Stimulated activated CD8-positive, alpha-beta memory T cell treated with anti-CD3 and anti-CD28 coated beads, Interleukin-15, amount 100 ng/mL, for 4 hours (primary cell): ENCODE data around the gene PER2.

Source experiments
- DNase-seq, 2 donors: peaks; one replicate each; pipeline ENCODE4 v3.0.0-alpha.2; 2020; ENCODE audit warnings: low read depth in 2 of 2

PER2 gene

GRCh38 chr2:238231251-238231793 is 57.1 kb downstream of the PER2 start:
- peak; percentile 54 to 57 for DNase-seq

GRCh38 chr2:238230699-238231098 is 57.7 kb downstream of the PER2 start:
- DNase-seq, result no peak

DNA sequence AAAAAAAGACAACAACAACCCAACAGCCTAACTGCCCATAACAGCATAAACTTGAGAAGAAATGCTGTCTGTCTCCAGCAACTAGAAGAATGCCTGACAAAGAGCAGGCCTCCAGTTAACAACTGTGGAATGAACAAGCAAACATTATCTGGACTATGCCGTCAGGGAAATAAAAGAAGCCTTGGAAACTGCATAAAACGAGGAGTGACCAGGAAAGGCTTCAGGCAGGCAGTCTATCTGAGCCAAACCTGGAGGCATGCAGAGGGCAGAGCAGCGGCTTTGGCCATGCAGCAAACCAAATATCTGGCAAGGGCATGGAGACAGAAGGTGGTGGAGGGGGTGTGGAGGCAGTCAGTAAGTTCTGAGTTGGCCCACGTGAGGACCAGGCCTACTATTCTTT is 59.7 kb downstream of the PER2 start:
- no peak for DNase-seq

DNA sequence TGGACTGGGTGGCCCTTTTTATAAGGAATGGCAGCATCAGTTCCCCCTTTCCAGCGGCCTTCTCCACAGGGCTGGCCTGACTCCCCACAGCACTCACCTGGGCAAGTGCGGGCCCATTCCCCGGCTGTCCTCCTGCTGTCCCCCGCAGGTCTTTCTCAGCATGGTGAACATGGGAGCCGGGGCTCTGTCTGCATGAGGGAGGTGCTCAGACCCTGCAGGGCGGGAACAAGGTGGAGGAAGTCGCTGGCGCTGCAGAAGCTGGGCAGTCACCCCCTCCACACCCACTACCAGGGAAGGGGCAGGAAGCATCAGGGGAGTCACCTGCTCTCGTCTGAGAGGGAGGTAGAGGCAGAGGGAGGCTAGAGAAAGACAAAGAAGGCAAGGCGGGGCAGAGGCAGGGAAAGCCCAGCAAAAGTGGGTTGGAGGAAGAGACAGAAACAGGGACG is 60.8 kb downstream of the PER2 start:
- no peak for DNase-seq

DNA sequence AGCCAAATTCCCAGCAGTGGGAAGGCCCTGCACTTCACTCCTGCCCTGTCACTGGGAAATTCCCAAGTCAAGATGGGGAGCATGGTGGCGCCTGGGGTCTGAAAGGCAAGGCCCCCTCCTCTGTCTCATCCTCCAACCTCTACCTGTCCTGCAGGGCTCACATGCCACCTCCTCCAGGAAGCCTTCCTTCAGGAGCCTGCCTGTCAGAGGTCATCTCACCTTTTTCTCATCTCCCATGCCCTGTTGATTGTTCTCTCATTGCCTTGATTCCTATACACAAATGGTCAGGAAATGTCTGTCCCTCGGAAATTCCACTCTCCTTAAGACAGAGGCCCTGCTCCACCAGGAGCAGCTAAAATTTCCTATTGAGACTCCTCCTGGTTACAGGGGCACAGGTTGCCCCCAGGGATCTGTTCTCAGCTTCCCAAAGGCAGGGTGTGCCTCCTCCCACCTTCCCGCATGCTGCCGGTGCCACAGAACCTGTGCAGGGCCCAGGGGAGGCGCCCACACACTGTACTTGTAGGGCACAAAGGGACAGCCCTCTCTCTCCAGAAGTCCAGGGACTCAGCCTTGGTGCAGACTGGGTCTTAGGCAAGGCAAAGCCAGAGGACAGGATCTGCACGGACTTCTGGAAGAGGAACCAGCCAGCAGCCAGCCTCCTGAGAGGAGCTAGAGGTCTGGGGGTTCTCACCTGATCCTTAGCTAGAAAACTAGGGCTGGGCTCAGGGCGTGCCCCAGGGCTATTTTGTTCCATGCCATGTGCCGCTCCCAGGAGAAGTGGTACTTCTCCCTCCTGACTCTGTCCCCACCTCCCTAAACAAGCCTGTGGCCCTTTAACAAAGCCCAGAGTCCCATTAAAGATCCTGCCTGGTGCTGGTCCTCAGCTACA is 61.5 kb downstream of the PER2 start:
- no peak for DNase-seq

DNA sequence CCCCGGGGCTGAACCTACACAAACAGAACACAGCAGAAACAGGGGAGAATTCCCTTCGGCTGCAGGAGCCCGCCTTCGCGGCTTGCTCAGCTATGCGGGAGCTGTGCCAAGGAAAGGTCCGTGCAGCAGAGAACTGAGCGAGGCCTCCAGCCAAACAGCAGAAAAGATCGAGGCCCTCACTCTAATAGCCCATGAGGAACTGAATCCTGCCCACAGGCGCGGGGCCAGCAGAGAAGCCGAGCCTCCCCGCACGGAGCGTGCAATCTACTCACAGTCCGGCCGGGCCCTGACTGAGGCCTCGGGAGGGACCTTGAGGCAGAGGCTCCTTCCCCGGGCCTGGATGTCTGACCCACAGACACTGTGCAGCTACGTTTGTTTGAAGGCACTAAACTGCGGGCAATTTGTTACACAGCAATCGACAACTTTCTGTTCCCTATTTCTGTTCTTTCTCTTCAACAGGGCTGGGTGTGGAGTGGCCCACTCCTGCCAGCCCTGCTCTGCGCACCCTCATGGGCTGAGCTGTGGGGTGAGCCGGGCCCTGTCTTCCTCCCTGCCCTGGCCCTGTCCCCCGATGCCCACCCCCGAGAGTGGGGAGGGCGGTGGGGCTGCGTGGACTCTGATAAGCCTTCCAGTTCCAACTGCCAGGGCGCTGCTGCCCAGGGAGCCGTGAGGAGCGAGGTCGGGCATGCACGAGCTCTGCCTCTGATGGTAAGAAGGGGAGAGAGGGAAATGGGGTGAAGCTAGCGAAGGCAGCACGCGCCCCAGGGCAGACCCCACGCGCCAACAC is 62.3 kb downstream of the PER2 start:
- no peak for DNase-seq

DNA sequence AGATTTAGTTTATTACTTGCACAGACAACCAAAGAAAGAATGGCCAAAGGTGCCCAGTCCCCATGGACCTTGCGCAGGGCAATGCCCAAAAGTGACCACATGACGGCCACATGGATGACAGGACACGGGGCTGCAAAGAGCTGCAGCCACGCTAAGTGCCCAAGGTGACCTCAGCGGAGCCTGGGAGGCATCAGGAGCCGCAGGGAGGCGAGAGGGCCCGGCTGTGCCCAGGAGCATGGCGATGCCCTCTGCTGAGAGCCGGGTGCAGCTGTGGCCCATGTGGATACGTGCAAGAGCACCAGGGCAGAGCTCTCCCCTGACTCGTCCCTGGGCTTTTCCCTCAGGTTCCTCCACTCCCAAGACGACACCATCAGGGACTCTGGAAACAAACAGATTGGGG is 63.3 kb downstream of the PER2 start:
- DNase-seq, result no peak

GRCh38 chr2:238224356-238225035 is 63.9 kb downstream of the PER2 start:
- DNase-seq, result no peak

- DNase-seq, result no peak
Measured at GRCh38 chr2:238220892-238221521, 67.4 kb downstream of the PER2 start.

DNA sequence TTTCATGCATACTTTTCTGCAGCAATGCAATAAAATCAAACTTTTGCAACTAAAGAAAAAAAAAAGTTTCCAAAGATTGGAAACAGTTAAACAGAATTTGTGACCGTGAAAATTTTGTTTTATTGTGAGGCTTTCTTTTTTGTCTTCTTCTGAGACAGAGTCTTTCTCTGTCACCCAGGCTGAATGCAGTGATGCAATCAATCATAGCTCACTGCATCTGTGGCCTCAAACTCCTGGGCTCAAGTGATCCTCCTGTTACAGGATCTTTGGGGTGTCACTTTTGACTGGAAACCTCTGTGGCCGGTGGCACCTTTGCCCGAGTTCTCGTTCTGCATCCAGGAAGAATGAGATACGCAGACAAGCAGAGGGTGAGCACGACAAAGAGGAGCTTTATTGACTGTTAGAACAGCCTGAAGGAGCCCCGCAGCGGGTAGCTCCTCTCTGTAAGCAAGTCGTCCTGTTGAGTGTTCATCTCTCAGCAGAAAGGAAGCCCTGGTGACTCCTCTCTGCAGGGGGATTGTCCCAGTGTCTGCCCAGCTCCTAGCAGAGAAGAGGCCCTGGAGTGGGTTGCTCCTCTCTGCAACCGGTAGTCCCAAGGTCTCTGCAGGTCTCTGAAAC is 68.0 kb downstream of the PER2 start:
- DNase-seq, result no peak

DNA sequence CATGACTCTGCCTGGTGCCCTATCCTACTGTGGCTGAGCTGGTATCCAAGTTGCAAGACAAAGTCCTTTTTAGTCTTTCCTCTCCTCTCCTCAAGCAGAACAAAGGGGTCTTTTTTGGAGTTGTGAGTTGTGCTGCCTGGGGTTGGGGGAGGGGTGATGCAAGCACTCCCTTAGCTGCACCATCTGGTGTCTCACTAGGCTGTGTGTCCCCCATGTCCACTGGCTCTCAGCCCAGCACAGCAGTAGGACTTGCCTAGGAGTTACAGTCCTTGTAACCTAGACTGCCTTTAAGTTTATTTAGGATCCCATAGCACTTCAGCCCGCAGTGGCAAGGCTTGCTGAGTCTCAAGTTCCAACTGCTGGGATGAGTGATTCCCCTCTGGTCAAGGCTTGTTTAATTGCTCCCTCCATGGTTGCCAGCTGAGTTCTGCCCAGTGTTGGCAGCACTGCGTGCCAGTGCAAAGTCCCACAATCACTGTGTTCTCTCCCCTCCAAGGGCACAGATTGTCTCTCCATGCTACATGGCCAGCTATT is 71.7 kb downstream of the PER2 start:
- no peak for DNase-seq

- DNase-seq, result no peak
Measured at GRCh38 chr2:238207006-238207405, 81.4 kb downstream of the PER2 start.

DNA sequence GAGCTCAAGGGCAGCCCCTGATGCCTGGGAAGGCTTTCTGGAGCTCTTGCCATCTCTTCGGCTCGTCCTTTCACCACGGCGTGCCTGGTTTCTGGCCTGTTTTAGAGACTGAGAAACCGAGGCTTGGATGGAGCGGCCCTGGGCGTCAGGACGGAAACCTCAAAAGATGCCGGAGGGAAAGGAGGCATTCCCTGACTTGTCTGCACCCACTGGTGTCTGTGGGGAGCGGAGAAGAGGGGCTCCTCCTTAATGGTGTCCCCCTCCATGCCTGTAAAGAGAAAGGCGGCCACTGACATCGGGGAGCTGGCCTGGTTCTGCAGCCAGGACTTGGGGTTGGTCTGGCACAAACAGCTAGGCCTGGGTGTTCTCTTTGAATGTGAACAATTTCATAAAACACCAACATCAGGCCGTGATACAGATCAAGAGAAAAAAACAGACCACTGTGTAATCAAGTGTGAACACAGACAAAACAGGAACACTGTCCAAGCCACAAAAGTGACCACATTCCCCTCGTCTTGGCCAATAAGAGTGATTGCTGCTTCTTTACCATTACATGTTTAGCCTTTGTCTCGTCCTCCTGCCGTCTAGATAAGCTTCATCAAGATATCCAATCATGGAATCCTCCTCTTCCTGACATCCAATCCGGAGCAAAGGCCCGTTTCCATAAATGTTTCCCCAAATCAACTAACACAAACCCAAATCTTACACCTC is 84.3 kb downstream of the PER2 start:
- DNase-seq, result no peak

DNA sequence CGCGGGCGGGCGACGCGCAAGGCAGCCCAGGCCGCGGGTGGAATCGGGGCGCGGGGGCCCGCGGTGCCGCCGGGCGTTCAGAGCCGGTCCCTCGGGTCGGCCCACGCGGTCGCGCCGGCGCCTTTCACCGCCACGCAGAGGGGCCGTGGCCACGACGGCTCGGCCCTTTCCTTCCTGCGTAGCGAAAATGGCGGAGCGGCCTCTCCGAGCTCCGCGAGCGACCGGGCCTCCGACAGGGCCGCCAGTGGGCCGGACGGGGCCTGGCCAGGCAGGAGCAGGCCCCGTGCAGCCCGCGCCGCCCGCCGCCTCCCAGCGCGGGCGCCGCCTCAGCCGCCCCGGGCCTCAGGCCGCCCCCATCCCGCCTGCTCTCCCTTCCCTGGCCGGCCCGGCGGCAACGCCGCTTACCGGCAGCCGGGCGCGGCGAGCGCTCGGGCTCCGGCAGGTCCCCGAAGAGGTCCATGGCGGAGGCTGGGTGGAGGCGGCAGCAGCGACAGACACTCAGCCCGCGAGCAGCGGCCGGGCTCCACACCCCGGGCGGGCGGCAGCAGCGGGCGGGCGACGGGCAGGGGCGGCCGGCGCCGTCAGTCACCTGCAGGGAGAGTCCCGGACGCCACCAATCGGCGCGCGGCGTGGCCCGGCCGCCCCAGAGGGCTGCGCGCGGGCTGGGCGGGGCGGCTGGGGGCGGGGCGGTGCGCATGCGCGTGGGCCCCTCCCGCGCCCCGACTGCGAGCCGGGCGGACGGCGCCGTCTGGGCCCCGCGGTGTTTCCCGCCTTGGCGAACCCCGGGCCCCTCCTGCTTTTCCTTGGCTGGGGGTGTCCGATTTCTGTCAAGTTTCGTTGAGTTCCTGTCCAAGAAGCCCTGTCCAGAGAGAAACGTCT is 85.1 kb downstream of the PER2 start, which contains the start of gene ILKAP:
Gene ILKAP (minus strand): TSS at position 602 of the 879 bp plus-strand sequence. CDS start 142 bp downstream, at position 460.
- DNase-seq, result peak; percentile 70 to 84

DNA sequence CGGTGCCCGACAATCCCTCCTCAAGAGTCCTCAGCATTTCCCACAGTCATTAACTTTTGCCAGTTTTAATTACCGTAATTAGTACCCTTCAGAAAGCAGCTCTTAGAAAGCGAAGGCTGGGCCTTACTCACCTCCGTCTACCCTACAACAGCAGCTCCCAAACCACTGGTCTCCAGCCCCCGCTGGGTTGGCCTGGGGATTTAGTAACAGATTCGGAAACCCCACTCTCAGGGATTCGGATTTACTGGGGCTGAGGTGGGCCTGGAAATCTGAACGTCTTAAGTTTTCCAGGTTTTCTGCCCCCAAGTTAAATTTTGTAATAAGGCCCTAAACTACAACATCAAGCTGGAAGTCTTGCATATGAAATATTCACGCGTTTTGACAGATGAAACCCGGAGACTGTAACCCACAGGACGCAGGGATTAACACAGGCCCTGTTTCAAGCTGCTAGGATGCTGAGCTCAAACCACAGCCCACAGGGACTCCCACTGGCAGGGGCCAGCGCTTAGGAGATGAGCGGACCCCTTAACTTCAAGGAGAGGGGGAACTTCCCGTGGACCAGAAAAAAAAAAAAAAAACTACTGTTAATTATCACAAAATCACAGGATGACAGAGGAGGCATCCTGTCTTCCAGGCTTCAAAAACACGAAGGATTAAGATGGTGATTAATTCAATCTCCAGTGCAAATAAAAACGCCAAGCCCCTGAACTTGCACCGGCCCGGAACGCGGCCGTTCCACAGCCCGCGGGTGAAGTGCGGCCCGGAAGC is 85.9 kb downstream of the PER2 start:
- no peak for DNase-seq
